HG02943 (cell line): Measurements from ENCODE around the gene KRT35.
"Not testable (repeated sequence)": the region's sequence is repeated elsewhere in the genome, so short reads cannot be mapped to it uniquely, and the experiment has no call there.

Source experiments
- ATAC-seq: cut with Tn5 transposase; IDR thresholded peaks from one replicate; pipeline ENCODE4 v1.9.1; 2021; ENCODE audit warnings: mild to moderate bottlenecking, low read depth, moderate library complexity; ENCODE audit not compliant: unreplicated experiment

Gene KRT35

DNA sequence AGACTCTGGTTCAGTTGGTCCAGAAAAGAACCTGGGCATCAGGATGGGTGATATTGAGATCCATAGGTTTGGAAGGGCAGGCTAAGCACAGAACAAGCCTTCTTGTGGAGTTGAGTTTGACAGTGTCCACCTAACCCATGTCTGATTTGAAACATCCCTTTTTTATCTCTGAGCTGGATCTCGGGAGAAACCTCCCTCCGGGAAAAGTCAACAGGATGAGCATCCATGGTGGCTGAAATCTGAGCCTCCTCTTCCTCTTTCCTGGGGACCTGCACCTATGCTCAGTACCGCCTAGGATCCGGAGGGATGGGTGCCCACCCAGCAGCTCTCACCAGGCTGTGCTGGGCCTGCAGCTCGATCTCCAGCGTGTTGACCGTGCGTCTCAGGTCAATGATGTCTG, 17.2 kb downstream of the KRT35 start:
- no peak for ATAC-seq

- no peak for ATAC-seq
Observed at GRCh38 chr17:41462705-41463104, 18.2 kb downstream of the KRT35 start.

- no peak for ATAC-seq
Observed at GRCh38 chr17:41457676-41458075, 23.3 kb downstream of the KRT35 start.

DNA sequence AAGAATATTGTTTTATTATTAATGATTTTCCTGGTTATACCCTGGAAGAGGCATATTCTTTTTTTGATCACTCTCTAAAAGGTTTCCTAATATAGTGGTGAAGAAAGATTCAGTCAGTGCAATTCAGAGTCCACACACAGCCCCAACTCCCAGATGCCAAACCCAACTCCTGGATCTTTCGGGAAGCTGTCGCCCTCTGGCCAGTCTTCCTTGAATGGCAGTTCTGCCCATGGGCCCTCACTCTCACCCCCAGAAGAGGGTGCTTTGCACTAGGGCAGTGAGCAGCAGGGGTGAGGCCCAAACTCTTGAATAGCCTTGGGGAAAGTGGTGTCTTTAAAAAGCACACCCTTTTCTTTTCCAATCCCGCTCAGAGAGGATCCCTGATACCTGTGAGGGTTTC, 24.7 kb downstream of the KRT35 start:
- no peak for ATAC-seq

DNA sequence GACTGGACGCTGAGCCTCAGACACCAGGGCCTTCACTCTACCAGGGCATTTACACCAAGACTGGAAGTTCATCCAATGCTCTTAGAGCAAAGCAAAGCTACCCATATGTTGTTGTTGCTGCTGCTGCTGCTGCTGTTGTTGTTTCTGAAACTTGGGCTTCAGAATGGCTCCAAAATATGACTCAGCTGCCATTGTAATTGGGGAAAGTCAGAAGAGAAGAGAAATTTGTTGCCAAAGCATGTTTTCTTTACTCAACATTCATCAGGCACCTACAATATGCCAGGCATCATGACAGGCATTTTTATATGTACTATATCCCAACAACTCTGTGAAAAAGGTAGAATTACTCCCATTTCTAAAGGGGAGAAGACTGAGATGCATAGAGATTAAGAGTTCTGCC, 25.7 kb downstream of the KRT35 start:
- no peak for ATAC-seq

- no peak for ATAC-seq
Observed at GRCh38 chr17:41453066-41453465, 27.9 kb downstream of the KRT35 start.

DNA sequence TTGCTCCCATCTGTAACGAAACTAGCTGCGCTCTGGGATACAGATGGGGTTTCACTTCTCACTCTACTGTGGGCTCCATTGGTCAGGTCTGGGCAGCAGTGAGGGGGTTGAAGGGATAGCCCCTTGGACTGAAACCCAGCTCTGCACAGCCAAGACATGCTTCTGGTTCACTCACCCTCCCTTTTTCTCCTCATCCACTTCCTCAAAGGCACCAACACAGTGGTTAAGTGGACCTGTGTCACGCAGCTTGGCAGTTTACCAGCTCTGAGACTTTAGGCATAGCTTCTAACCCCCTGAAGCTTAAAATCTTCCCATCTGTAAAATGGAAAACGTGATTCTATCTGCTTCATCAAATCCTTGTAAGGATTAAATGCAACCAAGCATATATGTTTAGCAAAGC, 28.7 kb downstream of the KRT35 start:
- ATAC-seq: no peak

GRCh38 chr17:41451154-41451728, 29.7 kb downstream of the KRT35 start:
- no peak for ATAC-seq

DNA sequence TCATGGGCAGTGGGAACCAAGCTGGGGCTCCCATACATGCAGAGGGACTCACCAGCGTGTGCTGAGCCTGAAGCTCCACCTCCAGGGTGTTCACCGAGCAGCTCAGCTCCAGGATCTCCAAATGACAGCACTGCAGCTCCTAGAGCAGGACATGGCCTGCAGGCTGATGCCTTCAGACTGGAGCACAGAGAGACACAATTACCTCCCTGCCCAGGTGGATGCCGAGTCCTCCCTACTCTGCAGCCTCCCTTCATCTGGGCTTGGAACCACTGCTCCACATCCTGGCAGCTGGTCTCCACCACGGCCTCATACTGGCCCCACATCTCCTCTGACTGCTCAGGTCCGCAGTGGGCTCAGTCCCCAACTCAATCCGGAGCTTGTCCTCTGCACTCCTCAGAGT, 31.9 kb downstream of the KRT35 start:
- ATAC-seq: no peak

DNA sequence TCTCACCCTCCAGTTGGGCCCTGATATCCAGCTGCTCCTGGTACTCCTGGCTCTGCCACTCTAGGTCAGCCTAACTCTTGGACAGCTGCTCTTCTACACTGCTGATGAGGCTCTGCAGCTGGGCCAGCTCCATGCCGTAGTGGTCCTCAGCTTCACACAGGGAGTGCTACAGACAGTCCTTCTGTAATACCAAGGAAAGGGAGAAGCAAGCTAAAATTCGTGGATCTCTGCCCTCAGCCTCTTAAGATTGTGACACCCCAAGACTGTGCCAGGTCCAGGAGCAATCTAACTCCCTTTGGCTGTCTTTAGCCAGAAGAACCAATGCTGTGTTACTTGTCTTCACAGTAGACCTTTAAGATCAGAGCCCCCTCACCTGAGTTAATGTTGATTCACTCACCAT, 32.4 kb downstream of the KRT35 start:
- no peak for ATAC-seq

DNA sequence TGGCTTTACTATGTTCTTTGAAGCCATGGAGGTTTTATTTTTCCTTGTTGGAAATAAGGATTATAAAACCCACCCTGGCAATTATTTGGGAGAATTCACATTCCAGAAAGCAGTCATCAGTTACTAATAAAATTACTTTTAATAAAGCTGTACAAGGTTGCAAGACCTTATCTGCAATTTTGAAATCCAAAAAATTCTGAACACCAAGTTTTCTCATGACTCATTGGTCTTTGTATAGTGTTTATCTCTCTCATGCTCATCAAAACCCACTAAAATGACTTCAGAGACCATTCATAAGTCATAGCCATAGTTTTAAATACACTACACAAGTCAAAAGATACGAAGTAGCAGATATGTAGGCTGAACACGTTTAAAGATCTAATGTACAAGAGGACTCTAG, 34.1 kb downstream of the KRT35 start:
- no peak for ATAC-seq

- no peak for ATAC-seq
Observed at GRCh38 chr17:41444640-41445039, 36.3 kb downstream of the KRT35 start.

- ATAC-seq: no peak
Observed at GRCh38 chr17:41444186-41444585, 36.8 kb downstream of the KRT35 start.

DNA sequence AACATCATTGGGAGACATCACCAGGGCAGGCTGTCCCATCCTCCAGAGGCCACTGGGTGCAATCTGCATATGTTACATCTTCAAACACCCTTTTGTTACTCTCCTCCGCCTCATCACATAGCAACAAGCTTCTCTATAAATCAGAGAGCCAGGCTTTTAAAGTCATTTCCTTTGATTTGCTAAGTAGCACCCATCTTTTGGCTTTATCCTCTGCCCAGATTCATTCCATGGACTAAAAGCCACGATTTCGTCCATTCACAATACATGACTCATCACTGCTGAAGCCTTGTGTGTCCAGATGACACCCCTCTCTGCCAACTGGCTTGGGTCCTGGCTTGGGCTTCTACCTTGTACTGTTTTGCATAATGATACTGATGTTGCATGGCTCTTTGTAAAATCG, 38.2 kb downstream of the KRT35 start:
- no peak for ATAC-seq

GRCh38 chr17:41440531-41441033, 40.4 kb downstream of the KRT35 start, which contains the start of gene KRT38:
KRT38 (minus strand) TSS chr17:41440983; CDS start chr17:41440921, 62 bp downstream.
- ATAC-seq: no peak

- ATAC-seq: no peak
Observed at GRCh38 chr17:41439375-41439774, 41.6 kb downstream of the KRT35 start.

GRCh38 chr17:41437769-41438168, 43.2 kb downstream of the KRT35 start:
- ATAC-seq: no peak

GRCh38 chr17:41437254-41437653, 43.7 kb downstream of the KRT35 start:
- ATAC-seq: no peak

DNA sequence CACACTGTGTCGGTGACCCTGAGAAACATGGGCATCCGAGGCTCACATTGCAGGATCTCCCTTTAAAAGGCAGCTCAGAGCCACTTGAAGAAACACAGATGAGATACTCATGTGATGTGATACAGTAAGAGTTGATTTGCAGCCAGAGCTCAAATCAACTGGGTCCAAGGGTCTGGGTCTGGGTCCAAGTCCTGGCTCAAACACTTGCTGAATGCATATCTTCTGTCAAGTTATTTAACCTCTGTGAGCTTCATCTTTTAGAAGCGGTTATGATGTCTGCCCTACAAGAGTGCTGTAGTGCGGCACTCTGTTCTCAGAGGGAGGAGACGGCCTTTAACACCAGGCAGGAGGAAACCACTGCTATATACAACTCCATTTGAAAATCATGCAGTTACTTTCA, 46.5 kb downstream of the KRT35 start:
- no peak for ATAC-seq

GRCh38 chr17:41434005-41434404, 46.9 kb downstream of the KRT35 start:
- ATAC-seq: no peak

DNA sequence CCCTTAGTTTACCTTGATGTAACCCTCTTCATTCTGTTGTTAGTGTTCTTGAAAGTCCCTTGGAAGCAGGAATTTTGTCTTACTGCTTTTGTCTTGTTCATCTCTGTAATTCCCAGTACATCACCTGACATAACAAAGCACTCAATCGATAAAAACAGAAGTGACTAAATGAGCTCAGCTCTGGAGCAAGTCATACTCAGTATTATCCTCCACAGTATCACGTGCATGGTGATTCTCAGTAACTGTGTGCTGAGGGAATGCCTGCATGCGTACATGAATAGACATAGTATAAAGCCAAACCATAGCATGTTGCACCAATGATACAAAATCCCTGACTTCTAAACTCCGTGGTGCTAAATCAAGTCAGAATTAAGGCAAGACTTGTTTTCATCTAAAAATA, 47.4 kb downstream of the KRT35 start:
- ATAC-seq: no peak

DNA sequence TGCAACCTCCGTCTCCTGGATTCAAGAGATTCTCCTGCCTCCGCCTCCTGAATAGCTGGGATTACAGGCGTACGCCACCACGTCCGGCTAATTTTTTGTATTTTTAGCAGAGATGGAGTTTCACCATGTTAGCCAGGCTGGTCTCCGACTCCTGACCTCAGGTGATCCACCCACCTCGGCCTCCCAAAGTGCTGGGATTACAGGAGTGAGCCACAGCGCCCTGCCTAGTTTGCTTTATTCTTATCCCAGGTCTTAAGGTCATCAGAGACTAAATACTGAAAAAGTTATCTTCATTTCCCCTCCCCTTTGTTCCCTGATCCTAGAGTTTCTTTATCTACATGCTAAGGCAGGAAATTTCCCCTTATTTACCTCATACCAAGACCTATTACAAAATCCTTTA, 50.6 kb downstream of the KRT35 start:
- not testable (repeated sequence) for ATAC-seq

- no peak for ATAC-seq
Observed at GRCh38 chr17:41429667-41430066, 51.3 kb downstream of the KRT35 start.
